Progenitor cell of endocrine pancreas (in vitro differentiated cells): Measurements from ENCODE around the gene CEACAM21. TPM values are rescaled to one million over a fixed set of nuclear protein-coding genes. Genes with fewer than 3 reads are reported as not detected.

Experiments used
- DNase-seq: peaks from one replicate; pipeline ENCODE4 v3.0.0; 2021; ENCODE audit warnings: low spot score; ENCODE audit not compliant: unreplicated experiment
- H3K27ac Mint-ChIP-seq: 2 replicates; pipeline ENCODE4 v1.8.0; 2021; ENCODE audit warnings: mild to moderate bottlenecking, moderate library complexity, mixed read lengths
- H3K27me3 Mint-ChIP-seq: 2 replicates; pipeline ENCODE4 v1.8.0; 2021; ENCODE audit warnings: mixed read lengths
- H3K36me3 Mint-ChIP-seq: 2 replicates; pipeline ENCODE4 v1.8.0; 2022; ENCODE audit warnings: mixed read lengths; ENCODE audit not compliant: insufficient read depth
- H3K4me1 Mint-ChIP-seq: 2 replicates; pipeline ENCODE4 v1.8.0; 2021; ENCODE audit warnings: low read depth, mixed read lengths
- H3K4me3 Mint-ChIP-seq: 2 replicates; pipeline ENCODE4 v1.8.0; 2021; ENCODE audit warnings: low read depth, mild to moderate bottlenecking, moderate library complexity, mixed read lengths
- H3K9me3 Mint-ChIP-seq: 2 replicates; pipeline ENCODE4 v1.8.0; 2021; ENCODE audit warnings: low read depth, mixed read lengths
- total RNA-seq: library from RNA; stranded (reverse); gene quantifications from 2 replicates; pipeline ENCODE4 v1.2.1, GENCODE V29; 2021
- TF ChIP-seq, protein P1 (sequence below): fragments of 200-600 bp; sonication (generic); IDR thresholded peaks from one replicate; pipeline ENCODE4 v1.5.0; 2021; ENCODE audit warnings: antibody characterized with exemption, mild to moderate bottlenecking; ENCODE audit not compliant: unreplicated experiment

Gene CEACAM21
- total RNA-seq, 1 donor from 2014 or later, result not detected

DNA sequence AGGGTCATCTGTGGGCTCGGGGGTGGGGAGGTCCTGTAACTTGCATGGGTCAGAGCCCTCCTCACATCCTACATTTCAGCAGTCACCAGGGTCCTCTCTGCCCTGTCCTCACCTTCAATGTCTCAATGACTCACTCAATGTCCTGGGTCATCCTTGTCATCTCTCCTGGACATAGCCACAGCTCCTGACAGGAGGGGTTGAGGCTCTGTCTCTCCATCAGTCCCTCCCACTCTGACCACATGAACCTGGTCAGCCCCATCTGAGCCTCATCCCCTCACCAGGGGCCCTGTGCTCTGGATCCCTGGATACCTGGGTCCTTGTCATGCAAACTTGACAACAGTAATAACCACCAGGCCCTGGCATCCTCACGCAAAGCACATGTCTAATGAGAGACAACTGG is 13.4 kb downstream of the CEACAM21 start:
- no peak overlapping the region for H3K4me3 Mint-ChIP-seq
- DNase-seq, result no peak
- H3K27me3 Mint-ChIP-seq, result no peaks in the 10 kb centered on the region
- H3K36me3 Mint-ChIP-seq, result peaks cover 5% of the 10 kb centered on the region
- peaks cover 36% of the 10 kb centered on the region for H3K9me3 Mint-ChIP-seq
- H3K27ac Mint-ChIP-seq, result no peak overlapping the region
- TF ChIP-seq, protein P1, sequence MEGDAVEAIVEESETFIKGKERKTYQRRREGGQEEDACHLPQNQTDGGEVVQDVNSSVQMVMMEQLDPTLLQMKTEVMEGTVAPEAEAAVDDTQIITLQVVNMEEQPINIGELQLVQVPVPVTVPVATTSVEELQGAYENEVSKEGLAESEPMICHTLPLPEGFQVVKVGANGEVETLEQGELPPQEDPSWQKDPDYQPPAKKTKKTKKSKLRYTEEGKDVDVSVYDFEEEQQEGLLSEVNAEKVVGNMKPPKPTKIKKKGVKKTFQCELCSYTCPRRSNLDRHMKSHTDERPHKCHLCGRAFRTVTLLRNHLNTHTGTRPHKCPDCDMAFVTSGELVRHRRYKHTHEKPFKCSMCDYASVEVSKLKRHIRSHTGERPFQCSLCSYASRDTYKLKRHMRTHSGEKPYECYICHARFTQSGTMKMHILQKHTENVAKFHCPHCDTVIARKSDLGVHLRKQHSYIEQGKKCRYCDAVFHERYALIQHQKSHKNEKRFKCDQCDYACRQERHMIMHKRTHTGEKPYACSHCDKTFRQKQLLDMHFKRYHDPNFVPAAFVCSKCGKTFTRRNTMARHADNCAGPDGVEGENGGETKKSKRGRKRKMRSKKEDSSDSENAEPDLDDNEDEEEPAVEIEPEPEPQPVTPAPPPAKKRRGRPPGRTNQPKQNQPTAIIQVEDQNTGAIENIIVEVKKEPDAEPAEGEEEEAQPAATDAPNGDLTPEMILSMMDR, result no peak
- H3K4me1 Mint-ChIP-seq, result no peaks in the 10 kb centered on the region

DNA sequence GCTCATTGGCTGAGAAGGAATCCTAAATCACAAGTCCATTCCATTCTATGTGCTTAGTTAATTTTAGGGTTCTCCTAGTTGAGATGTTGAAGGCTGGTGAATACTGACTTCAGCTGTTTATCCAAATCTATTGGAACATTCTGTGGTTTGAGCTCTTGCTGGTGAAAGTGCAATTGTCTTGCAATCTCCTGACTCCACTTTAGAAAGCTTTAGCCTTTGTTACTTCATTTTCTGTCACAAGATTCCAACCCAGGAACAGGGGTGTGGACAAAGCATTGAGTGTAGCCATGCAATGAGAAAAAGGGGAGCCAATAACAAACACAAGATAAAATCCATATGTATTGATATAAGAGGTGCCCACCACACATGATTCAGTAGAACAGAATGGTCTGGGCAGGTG is 15.0 kb downstream of the CEACAM21 start:
- Mint-ChIP-seq H3K27ac (no peak overlapping the region), H3K9me3 (peaks cover 38% of the 10 kb centered on the region)

DNA sequence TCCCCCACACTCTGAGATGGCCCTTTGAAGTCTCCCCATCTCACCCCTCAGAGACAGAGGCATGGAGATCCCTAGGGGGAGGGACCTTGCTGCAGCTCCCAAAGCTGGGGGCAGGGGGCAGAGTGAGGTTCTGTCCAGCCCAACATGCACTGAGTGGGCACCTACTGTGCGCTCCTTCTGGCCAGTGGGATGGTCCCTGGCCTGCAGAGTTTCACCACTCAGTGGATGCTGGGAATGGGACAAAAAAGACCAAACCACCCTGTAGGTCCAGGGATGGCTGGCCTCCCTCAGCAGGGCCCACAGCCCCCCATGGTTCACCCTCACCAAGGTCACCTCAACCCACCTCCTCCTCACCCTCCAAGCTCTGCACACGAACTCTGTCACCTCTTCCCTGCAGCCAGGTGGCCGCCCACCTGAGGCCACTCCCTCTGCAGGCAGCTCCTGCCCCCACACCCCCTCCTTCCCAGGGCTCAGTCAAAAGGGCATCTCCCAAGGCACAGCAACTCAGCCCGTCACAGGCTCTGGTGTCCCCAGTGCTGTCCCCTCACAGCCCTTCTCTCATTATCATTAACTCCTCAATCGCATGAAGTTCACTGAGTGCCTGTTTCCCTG is 16.1 kb downstream of the CEACAM21 start:
- TF ChIP-seq, protein P1, result no peak

More for the DNA sequence above, 15.0 kb downstream of the CEACAM21 start:
- no peaks in the 10 kb centered on the region for H3K4me1 Mint-ChIP-seq
- peaks cover 5% of the 10 kb centered on the region for H3K36me3 Mint-ChIP-seq
- H3K4me3 Mint-ChIP-seq, result no peak overlapping the region
- DNase-seq, result no peak
- TF ChIP-seq, protein P1, result no peak
- peaks cover 4% of the 10 kb centered on the region for H3K27me3 Mint-ChIP-seq

DNA sequence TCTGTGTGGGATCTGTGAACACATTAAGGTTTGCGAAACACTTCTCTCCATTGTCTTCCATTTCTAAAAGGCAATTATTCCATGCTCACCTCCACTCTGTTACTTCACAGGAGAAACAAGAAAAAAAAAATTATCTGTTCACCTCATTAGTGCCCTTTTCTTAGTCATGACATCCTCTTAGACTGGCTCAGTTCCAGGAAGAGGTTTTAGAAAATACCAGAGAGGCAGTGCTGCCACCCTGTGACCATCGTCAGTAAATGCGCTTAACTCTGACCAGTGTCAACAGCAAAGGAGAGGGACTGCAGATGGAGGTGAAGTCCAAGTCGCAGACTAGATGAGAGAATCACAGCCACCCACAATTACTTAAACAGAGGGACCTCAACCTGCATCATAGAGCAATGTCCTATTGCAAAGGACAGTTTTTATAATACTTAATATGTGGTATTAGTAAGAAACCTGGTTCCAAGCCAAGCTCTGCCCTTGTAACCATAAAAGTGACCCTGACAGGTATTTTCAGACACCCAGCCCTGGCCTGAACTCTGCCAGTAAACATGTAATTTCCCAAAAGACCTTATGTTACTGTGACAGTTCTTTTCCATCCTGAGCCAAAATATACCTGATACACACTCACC is 19.4 kb downstream of the CEACAM21 start:
- no peak overlapping the region for H3K4me3 Mint-ChIP-seq
- H3K36me3 Mint-ChIP-seq, result peaks cover 2% of the 10 kb centered on the region
- H3K9me3 Mint-ChIP-seq, result peaks cover 21% of the 10 kb centered on the region
- no peaks in the 10 kb centered on the region for H3K4me1 Mint-ChIP-seq
- H3K27me3 Mint-ChIP-seq, result peaks cover 8% of the 10 kb centered on the region
- no peak for DNase-seq
- TF ChIP-seq, protein P1, result peak; percentile 53
- no peak overlapping the region for H3K27ac Mint-ChIP-seq

More for the DNA sequence above, 16.1 kb downstream of the CEACAM21 start:
- no peaks in the 10 kb centered on the region for H3K4me1 Mint-ChIP-seq
- H3K27me3 Mint-ChIP-seq, result peaks cover 4% of the 10 kb centered on the region
- H3K27ac Mint-ChIP-seq, result no peak overlapping the region
- peaks cover 38% of the 10 kb centered on the region for H3K9me3 Mint-ChIP-seq
- peaks cover 5% of the 10 kb centered on the region for H3K36me3 Mint-ChIP-seq
- H3K4me3 Mint-ChIP-seq, result no peak overlapping the region
- no peak for DNase-seq

DNA sequence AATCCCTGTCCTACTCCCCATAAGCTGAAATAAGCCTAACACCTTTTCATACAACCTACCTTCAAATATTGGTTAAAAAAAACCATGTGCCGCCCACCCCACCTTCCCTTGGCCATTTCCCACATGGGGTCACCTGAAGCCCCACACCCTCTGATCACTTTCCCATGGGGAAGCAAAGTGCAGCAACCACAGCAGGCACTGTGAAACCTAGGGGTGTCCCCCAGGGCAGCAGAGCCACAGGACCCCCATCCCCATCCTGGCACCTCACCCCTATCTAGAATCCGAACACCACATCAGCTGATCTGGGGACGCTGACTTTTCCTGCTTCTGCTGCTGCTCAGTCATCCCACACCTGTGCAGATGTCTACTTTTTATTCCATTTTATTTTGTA is 19.9 kb downstream of the CEACAM21 start:
- DNase-seq, result no peak
- peaks cover 20% of the 10 kb centered on the region for H3K9me3 Mint-ChIP-seq
- H3K36me3 Mint-ChIP-seq, result peaks cover 2% of the 10 kb centered on the region
- no peak overlapping the region for H3K27ac Mint-ChIP-seq
- H3K27me3 Mint-ChIP-seq, result peaks cover 8% of the 10 kb centered on the region
- TF ChIP-seq, protein P1, result no peak
- H3K4me1 Mint-ChIP-seq, result no peaks in the 10 kb centered on the region
- H3K4me3 Mint-ChIP-seq, result no peak overlapping the region
